22Rv1 (cell line): ENCODE data around the gene DIP2A.

ENCODE experiments used
- CTCF ChIP-seq: fragments of 450-650 bp; IDR thresholded peaks from 2 replicates; pipeline ENCODE4 v1.5.1; 2017; ENCODE audit warnings: mild to moderate bottlenecking
- ZFX ChIP-seq: fragments of 450-650 bp; IDR thresholded peaks from 2 replicates; pipeline ENCODE4 v1.6.1; 2017; ENCODE audit warnings: antibody characterized with exemption, borderline replicate concordance

GRCh38 chr21:46608672-46609111 is 150.0 kb downstream of the DIP2A start:
- no peak for TF ChIP-seq CTCF
- no peak for TF ChIP-seq ZFX
